ENCODE measurements around the gene METTL25B. TPM values are rescaled to one million over a fixed set of nuclear protein-coding genes. Genes with fewer than 3 reads are reported as not detected.

The METTL25B gene
- total and polyA plus RNA-seq, 10 of the 15 experiments (the other 5 are each of a cell fraction or from before 2014, with no cell fraction given) = 5.9 to 25.2 (median 13.5) TPM

DNA sequence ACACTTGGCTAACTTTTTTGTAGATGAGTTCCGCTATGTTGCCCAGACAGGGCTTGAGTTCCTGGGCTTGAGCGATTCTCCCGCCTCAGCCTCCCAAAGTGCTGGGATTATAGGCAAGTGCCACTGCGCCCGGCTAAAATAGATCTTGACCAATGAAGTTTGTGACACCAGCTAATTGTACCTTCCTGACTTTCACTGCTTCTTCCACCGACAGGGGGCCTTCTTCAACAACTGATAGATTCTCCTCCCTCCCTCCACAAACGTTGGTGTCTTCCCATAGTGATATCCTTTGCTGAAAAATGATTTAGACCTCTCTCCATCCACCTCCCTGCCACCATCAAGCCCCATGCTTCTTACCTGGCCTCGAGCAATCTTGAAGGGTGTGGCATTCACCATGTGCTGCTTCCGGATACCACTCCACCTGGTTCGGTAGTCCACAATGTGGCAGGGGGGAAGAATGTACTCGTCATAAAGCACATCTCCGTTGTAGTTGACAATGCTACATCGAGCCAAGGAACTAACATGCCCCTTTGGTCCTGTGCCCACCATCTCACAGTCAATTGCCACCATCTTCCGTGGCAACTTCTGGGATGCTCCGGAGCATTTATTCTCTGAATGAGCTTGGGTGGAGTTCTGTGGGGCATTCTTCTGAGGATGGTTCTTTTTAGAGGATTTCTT, 1.6 kb upstream of the METTL25B start:
- peaks cover 14% of the 10 kb centered on the region for H3K4me1 ChIP-seq (ENCODE audit: control insufficient read depth, insufficient read depth, low read length)
- WGBS (ENCODE audit: insufficient coverage, insufficient replicate concordance, low lambda C conversion rate, missing lambda C conversion rate) = under 1% methylated on average over 15 of the region's 15 CpGs
- ChIA-PET CTCF (interaction anchor here (0.6 to 11.2 kb wide), 70 partner anchors 10 to 449 kb away, joined by 3 to 433 read pairs (median 6); partner anchors contain the start of genes CRABP2, HAPLN2, HDGF and INSRR), RAD21 (ENCODE audit: unreplicated experiment) (interaction anchor here (0.6 to 7.1 kb wide), 41 partner anchors 14 to 455 kb away, joined by 3 to 173 read pairs (median 7); partner anchors contain the start of genes CRABP2, HDGF, INSRR and MRPL24), SMC1A (ENCODE audit: uncharacterized antibody, unreplicated experiment) (interaction anchor here (0.6 to 10.0 kb wide), 44 partner anchors 11 to 269 kb away, joined by 3 to 168 read pairs (median 7); partner anchors contain the start of genes CRABP2, HDGF, INSRR and MRPL24), POLR2A (interaction anchor here (0.6 to 7.0 kb wide), 11 partner anchors 13 to 157 kb away, joined by 3 to 75 read pairs (median 8); partner anchors contain the start of genes HDGF, MRPL24, NTRK1 and PRCC)
- peaks cover 12 to 26% of the 10 kb centered on the region in 2 experiments for H3K36me3 ChIP-seq (ENCODE audit: control insufficient read depth in 2 of 2, insufficient read depth in 2 of 2, low read length in 1 of 2)
- intact Hi-C loops (cut with micrococcal nuclease; ENCODE audit: unreplicated experiment) (loop anchor here (1.0 to 10.0 kb wide), 6 partner anchors 26 to 164 kb away; partner anchors contain the start of gene NTRK1), in situ Hi-C loops (cut with MboI) (no loop called here)
- DNase-seq (ENCODE audit: low read depth, low spot score) = no peak
- peak; percentile 49 for ATAC-seq
- H3K27ac ChIP-seq (ENCODE audit: control insufficient read depth, insufficient read depth) = peak overlapping the region; percentile 91
- H3K79me2 ChIP-seq (ENCODE audit: control insufficient read depth, insufficient read depth, low read length) = peaks cover 77% of the 10 kb centered on the region
- H3K9me3 ChIP-seq (replicated peaks; ENCODE audit: control insufficient read depth, insufficient read depth, low read length) = no peaks in the 10 kb centered on the region
- H3K27me3 ChIP-seq (replicated peaks in 1 of 2; ENCODE audit: control insufficient read depth in 2 of 2, insufficient read depth in 2 of 2, low read length in 1 of 2) = no peaks in the 10 kb centered on the region
- peak overlapping the region; percentile 99 for H3K4me2 ChIP-seq (ENCODE audit: control insufficient read depth, insufficient read depth)
- H3K4me3 ChIP-seq = peak overlapping the region; percentile 100
- H3K9ac ChIP-seq (ENCODE audit: control insufficient read depth, insufficient read depth, low read length) = peak overlapping the region; percentile 98
- H4K20me1 ChIP-seq (ENCODE audit: control insufficient read depth, insufficient read depth) = peaks cover 7% of the 10 kb centered on the region
- peak; percentile 27 for FAIRE-seq
- H2AFZ ChIP-seq (ENCODE audit: control insufficient read depth, low read depth, low read length) = no peak overlapping the region
- no TSS peak for BruUV-seq (replicated peaks)
- TF ChIP-seq ESRRA (IDR thresholded peaks at IDR 0.05; ENCODE audit: low read length) (no peak), TCF7 (IDR thresholded peaks at IDR 0.05; ENCODE audit: borderline replicate concordance) (no peak), NR2C1 (IDR thresholded peaks at IDR 0.05) (no peak), HDGF (IDR thresholded peaks at IDR 0.05) (peak; percentile 67; the same call in 1 of the 2 replicates), BHLHE40 (IDR thresholded peaks at IDR 0.05; ENCODE audit: borderline replicate concordance in 1 of 2, low read depth in 2 of 2, low read length in 1 of 2) (0 out of 4 replicates have a peak, but pooled peaks of 1 of the 2 experiments have one; percentile 5), SPI1 (IDR thresholded peaks at IDR 0.05; ENCODE audit: borderline replicate concordance, insufficient read depth, low read depth, low read length) (no peak), CEBPB (IDR thresholded peaks at IDR 0.05; ENCODE audit: borderline replicate concordance in 1 of 2, low read depth in 2 of 2, low read length in 2 of 2) (no peak), PAX8 (IDR thresholded peaks at IDR 0.05) (no peak), SMC3 (IDR thresholded peaks at IDR 0.05; ENCODE audit: borderline replicate concordance, low read length) (peak; percentile 62; the same call in 1 of the 2 replicates), TCF12 (IDR thresholded peaks at IDR 0.05; ENCODE audit: low read depth, low read length) (no peak), CBX5 (IDR thresholded peaks at IDR 0.05; ENCODE audit: low read depth) (no peak), ELK1 (IDR thresholded peaks at IDR 0.05; ENCODE audit: low read depth, low read length) (no peak)
- TF ChIP-seq, protein P1, sequence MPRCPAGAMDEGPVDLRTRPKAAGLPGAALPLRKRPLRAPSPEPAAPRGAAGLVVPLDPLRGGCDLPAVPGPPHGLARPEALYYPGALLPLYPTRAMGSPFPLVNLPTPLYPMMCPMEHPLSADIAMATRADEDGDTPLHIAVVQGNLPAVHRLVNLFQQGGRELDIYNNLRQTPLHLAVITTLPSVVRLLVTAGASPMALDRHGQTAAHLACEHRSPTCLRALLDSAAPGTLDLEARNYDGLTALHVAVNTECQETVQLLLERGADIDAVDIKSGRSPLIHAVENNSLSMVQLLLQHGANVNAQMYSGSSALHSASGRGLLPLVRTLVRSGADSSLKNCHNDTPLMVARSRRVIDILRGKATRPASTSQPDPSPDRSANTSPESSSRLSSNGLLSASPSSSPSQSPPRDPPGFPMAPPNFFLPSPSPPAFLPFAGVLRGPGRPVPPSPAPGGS (IDR thresholded peaks at IDR 0.05; ENCODE audit: borderline replicate concordance, insufficient read depth, low read depth, low read length, poor library complexity, severe bottlenecking) = no peak
- TF ChIP-seq, protein P2, sequence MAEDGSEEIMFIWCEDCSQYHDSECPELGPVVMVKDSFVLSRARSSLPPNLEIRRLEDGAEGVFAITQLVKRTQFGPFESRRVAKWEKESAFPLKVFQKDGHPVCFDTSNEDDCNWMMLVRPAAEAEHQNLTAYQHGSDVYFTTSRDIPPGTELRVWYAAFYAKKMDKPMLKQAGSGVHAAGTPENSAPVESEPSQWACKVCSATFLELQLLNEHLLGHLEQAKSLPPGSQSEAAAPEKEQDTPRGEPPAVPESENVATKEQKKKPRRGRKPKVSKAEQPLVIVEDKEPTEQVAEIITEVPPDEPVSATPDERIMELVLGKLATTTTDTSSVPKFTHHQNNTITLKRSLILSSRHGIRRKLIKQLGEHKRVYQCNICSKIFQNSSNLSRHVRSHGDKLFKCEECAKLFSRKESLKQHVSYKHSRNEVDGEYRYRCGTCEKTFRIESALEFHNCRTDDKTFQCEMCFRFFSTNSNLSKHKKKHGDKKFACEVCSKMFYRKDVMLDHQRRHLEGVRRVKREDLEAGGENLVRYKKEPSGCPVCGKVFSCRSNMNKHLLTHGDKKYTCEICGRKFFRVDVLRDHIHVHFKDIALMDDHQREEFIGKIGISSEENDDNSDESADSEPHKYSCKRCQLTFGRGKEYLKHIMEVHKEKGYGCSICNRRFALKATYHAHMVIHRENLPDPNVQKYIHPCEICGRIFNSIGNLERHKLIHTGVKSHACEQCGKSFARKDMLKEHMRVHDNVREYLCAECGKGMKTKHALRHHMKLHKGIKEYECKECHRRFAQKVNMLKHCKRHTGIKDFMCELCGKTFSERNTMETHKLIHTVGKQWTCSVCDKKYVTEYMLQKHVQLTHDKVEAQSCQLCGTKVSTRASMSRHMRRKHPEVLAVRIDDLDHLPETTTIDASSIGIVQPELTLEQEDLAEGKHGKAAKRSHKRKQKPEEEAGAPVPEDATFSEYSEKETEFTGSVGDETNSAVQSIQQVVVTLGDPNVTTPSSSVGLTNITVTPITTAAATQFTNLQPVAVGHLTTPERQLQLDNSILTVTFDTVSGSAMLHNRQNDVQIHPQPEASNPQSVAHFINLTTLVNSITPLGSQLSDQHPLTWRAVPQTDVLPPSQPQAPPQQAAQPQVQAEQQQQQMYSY (CRISPR knock-in tag; IDR thresholded peaks at IDR 0.05) = no peak

Data from GM12878 (cell line).